ENCODE data around the gene DSCAM.

Gene DSCAM

GRCh38 chr21:40602080-40602479 is 244.9 kb downstream of the DSCAM start:
- no peaks in the 10 kb centered on the region for H3K9me3 ChIP-seq (ENCODE audit: low read length)
- no peaks in the 10 kb centered on the region for H3F3A ChIP-seq (ENCODE audit: insufficient read depth, low read length)
- H3K79me2 ChIP-seq (ENCODE audit: insufficient read depth, low read length) = no peaks in the 10 kb centered on the region
- H3K9ac ChIP-seq (ENCODE audit: low read length) = no peak overlapping the region
- H3K27ac ChIP-seq (ENCODE audit: low read depth, low read length, poor library complexity, severe bottlenecking) = no peak overlapping the region
- TF ChIP-seq EZH2 (IDR thresholded peaks at IDR 0.05; ENCODE audit: borderline replicate concordance, low read length) = no peak
- no peak for TF ChIP-seq CTCF (IDR thresholded peaks at IDR 0.05; ENCODE audit: low read length)
- no peaks in the 10 kb centered on the region for H3K4me1 ChIP-seq (ENCODE audit: insufficient read depth, low read length, severe bottlenecking)
- H4K20me1 ChIP-seq (ENCODE audit: insufficient read depth, low read length) = no peaks in the 10 kb centered on the region
- no peak overlapping the region for H2AFZ ChIP-seq (ENCODE audit: low read length)
- H3K4me2 ChIP-seq (ENCODE audit: low read length) = no peak overlapping the region
- no peaks in the 10 kb centered on the region for H3K27me3 ChIP-seq (ENCODE audit: insufficient read depth, low read length)
- no peaks in the 10 kb centered on the region for H3K9me2 ChIP-seq (ENCODE audit: low read depth, low read length)
- H3K36me3 ChIP-seq (ENCODE audit: insufficient read depth, low read length) = no peaks in the 10 kb centered on the region
- H3K4me3 ChIP-seq (ENCODE audit: low read depth, low read length, poor library complexity, severe bottlenecking) = no peak overlapping the region

GRCh38 chr21:40595806-40596205 is 251.2 kb downstream of the DSCAM start:
- H3K79me2 ChIP-seq (ENCODE audit: insufficient read depth, low read length) = no peaks in the 10 kb centered on the region
- H3K27me3 ChIP-seq (ENCODE audit: insufficient read depth, low read length) = no peaks in the 10 kb centered on the region
- H3F3A ChIP-seq (ENCODE audit: insufficient read depth, low read length) = no peaks in the 10 kb centered on the region
- H3K4me2 ChIP-seq (ENCODE audit: low read length) = no peak overlapping the region
- no peak overlapping the region for H3K9ac ChIP-seq (ENCODE audit: low read length)
- H3K27ac ChIP-seq (ENCODE audit: low read depth, low read length, poor library complexity, severe bottlenecking) = no peak overlapping the region
- no peaks in the 10 kb centered on the region for H3K9me3 ChIP-seq (ENCODE audit: low read length)
- no peaks in the 10 kb centered on the region for H3K4me1 ChIP-seq (ENCODE audit: insufficient read depth, low read length, severe bottlenecking)
- no peak overlapping the region for H3K4me3 ChIP-seq (ENCODE audit: low read depth, low read length, poor library complexity, severe bottlenecking)
- H2AFZ ChIP-seq (ENCODE audit: low read length) = no peak overlapping the region
- H4K20me1 ChIP-seq (ENCODE audit: insufficient read depth, low read length) = no peaks in the 10 kb centered on the region
- TF ChIP-seq EZH2 (IDR thresholded peaks at IDR 0.05; ENCODE audit: borderline replicate concordance, low read length) (no peak), CTCF (IDR thresholded peaks at IDR 0.05; ENCODE audit: low read length) (no peak)
- no peaks in the 10 kb centered on the region for H3K9me2 ChIP-seq (ENCODE audit: low read depth, low read length)
- no peaks in the 10 kb centered on the region for H3K36me3 ChIP-seq (ENCODE audit: insufficient read depth, low read length)

DNA sequence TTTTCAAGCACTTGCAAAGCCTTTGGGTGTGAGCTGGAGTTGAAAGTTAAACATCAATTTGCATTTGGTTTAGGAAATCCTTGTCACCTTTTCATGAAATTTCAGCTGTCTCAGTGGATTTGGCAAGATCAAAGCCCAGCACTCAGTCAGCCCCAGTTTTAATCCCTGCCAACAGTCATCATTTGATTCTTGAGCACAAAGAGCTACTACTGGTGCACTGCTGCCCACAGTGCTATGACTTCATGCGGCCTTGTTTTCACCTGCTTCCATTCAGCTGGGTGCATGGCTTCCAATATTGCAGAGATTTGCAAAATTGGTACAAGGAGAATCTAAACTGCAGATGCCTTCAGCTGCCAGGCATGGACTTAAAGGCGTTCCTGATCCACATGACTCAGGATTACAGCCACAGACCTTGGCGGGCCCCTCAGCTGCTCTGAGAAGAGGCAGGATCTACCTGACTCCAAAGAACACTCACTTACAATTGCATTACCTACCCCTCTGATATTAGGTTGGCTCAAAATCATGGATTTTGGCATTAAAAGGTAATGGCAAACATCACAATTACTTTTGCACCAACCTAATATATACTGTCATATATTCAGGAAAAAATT is 259.1 kb downstream of the DSCAM start:
- no peaks in the 10 kb centered on the region for H3K9me3 ChIP-seq (ENCODE audit: low read length)
- H2AFZ ChIP-seq (ENCODE audit: low read length) = no peak overlapping the region
- no peak overlapping the region for H3K27ac ChIP-seq (ENCODE audit: low read depth, low read length, poor library complexity, severe bottlenecking)
- no peaks in the 10 kb centered on the region for H3K79me2 ChIP-seq (ENCODE audit: insufficient read depth, low read length)
- no peaks in the 10 kb centered on the region for H3K9me2 ChIP-seq (ENCODE audit: low read depth, low read length)
- TF ChIP-seq EZH2 (IDR thresholded peaks at IDR 0.05; ENCODE audit: borderline replicate concordance, low read length) (no peak), CTCF (IDR thresholded peaks at IDR 0.05; ENCODE audit: low read length) (no peak)
- H3F3A ChIP-seq (ENCODE audit: insufficient read depth, low read length) = no peaks in the 10 kb centered on the region
- H3K9ac ChIP-seq (ENCODE audit: low read length) = no peak overlapping the region
- H3K4me1 ChIP-seq (ENCODE audit: insufficient read depth, low read length, severe bottlenecking) = no peaks in the 10 kb centered on the region
- H3K4me2 ChIP-seq (ENCODE audit: low read length) = no peak overlapping the region
- no peaks in the 10 kb centered on the region for H3K27me3 ChIP-seq (ENCODE audit: insufficient read depth, low read length)
- H3K36me3 ChIP-seq (ENCODE audit: insufficient read depth, low read length) = no peaks in the 10 kb centered on the region
- no peaks in the 10 kb centered on the region for H4K20me1 ChIP-seq (ENCODE audit: insufficient read depth, low read length)
- H3K4me3 ChIP-seq (ENCODE audit: low read depth, low read length, poor library complexity, severe bottlenecking) = no peak overlapping the region

Measured in OCI-LY1 (cell line).